Choroid plexus epithelial cell (primary cell): Measurements from ENCODE around the gene TMEM143.
A peak's percentile ranks its signal among the peaks of the same experiment; 100 is the strongest.

Source experiments
- DNase-seq: peaks from one replicate; pipeline ENCODE4 v3.0.0-alpha.2; 2010; ENCODE audit warnings: low read depth
- H3K4me3 ChIP-seq: 2 replicates; pipeline ENCODE4 v1.5.1; 2011; ENCODE audit warnings: low read depth, mild to moderate bottlenecking, control low read depth, low read length, moderate library complexity
- CTCF ChIP-seq: conservative IDR thresholded peaks from 2 replicates; pipeline ENCODE4 v1.5.1; 2011; ENCODE audit warnings: low read depth, mild to moderate bottlenecking, control low read depth, inconsistent platforms, low read length, moderate library complexity

Gene TMEM143

DNA sequence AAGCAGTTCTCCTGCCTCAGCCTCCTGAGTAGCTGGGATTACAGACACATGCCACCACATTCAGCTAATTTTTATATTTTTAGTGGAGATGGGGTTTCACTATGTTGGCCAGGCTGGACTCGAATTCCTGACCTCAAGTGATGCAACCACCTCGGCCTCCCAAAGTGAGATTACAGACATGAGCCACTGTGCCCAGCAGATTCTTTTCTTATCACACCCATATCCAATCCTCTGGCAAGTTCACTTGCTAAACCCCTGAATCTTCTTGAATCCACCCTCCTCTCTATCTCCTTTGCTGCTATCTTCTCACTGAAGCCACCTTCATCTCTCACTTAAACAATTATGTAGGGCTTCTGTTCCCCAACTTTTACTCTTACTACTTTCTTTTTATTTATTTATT is 17.5 kb downstream of the TMEM143 start:
- TF ChIP-seq CTCF, result no peak
- no peak for DNase-seq
- no peak overlapping the region for H3K4me3 ChIP-seq

DNA sequence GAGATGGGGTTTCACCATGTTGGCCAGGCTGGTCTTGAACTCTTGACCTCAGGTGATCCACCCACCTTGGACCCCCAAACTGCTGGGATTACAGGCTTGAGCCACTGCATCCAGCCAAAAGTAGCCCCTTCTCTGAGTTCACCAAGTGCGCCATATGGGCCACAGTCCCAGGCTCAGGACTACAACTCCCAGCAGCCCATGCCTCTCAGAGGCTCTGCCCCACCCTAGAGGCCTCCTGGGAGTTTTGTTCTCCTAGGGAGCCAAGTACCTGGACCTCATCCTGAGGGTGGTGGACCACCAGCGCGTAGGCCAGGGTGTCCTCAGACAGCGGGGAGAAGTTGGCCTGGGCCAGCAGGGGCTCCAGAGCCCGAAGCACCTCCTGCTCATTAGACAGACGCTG is 18.8 kb downstream of the TMEM143 start:
- no peak overlapping the region for H3K4me3 ChIP-seq
- TF ChIP-seq CTCF, result no peak
- no peak for DNase-seq

GRCh38 chr19:48342841-48343540 is 20.7 kb downstream of the TMEM143 start:
- TF ChIP-seq CTCF, result no peak
- H3K4me3 ChIP-seq, result no peak overlapping the region
- peak; percentile 84 for DNase-seq

DNA sequence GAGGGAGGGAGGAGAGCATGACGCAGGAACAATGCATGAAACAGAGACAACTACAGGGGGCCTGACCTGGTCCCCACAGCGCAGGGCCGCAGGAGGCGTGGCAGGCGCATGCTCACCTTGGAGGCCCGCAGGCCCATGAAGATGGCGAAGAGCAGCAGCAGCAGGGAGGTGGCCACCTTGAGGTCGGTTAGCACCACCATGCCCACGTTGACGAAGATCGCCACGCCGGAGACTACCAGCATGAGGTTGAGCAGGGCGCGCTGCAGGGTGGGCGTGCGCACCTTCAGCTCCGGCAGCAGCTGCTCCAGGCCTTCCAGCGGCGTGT is 21.4 kb downstream of the TMEM143 start:
- no peak overlapping the region for H3K4me3 ChIP-seq
- DNase-seq, result no peak
- no peak for TF ChIP-seq CTCF

DNA sequence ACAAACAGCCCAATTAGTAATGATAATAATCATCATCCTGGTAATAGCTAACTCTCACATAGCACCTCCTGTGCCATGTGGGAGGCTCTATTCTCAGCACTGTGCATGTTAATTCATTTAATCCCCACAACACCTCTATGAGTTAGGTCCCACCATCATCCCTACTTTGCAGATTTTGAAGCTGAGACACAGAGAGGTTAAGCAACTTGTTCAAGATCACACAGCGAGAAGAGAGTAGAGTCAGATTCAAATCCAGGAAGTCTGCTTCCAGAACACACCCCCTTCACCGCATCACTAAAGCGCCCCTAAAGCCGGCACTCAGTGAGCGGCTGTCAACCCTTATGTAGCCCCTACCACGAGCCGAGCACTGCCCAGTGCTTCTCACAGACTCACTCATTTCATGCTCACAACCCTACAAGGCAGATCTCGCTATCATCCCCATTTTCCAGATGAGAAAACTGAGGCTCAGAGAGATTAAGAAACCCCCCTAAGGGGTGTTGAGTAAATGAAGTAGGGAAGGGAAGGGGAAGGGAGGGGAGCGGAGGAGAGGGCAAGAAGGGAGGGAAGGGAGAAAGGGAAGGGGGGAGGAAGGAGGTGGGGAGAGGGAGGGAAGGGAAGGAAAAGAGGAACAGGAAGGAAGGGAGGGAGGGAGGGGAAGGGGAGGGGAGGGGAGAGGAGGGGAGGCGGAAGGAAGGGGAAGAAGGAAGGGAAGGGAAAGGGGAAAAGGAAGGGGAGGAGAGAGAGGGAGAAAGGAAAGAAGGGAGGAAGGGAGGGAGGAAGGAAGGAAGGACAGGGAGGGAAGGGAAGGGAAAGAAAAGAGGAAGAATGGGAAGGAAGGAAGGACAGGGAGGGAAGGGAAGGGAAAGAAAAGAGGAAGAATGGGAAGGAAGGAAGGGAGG is 22.0 kb downstream of the TMEM143 start:
- no peak for TF ChIP-seq CTCF
- H3K4me3 ChIP-seq, result no peak overlapping the region
- DNase-seq, result no peak

- peak; percentile 38 for DNase-seq
- H3K4me3 ChIP-seq, result no peak overlapping the region
- TF ChIP-seq CTCF, result no peak
Observed at GRCh38 chr19:48340995-48341394, 22.7 kb downstream of the TMEM143 start.
